ENCODE data around the gene CDH22. TPM values are rescaled to one million over a fixed set of nuclear protein-coding genes. Genes with fewer than 3 reads are reported as not detected.

CDH22 gene
- total RNA-seq, 1 donor from 2014 or later = 0.09 TPM

GRCh38 chr20:46206992-46207549 is 101.2 kb downstream of the CDH22 start:
- no peak for DNase-seq (ENCODE audit: low read depth, low spot score)
- Mint-ChIP-seq H3K4me3 (no peak overlapping the region), H3K27ac (ENCODE audit: unreplicated experiment) (no peak overlapping the region), H3K9me3 (no peaks in the 10 kb centered on the region), H3K4me1 (peaks cover 17% of the 10 kb centered on the region), H3K36me3 (ENCODE audit: low read depth) (no peaks in the 10 kb centered on the region), H3K27me3 (ENCODE audit: low read depth) (peaks cover 8% of the 10 kb centered on the region)
- no peak for TF ChIP-seq CTCF (conservative IDR thresholded peaks at IDR 0.05)

GRCh38 chr20:46206025-46206424 is 102.3 kb downstream of the CDH22 start:
- Mint-ChIP-seq H3K4me3 (no peak overlapping the region), H3K9me3 (no peaks in the 10 kb centered on the region), H3K27ac (ENCODE audit: unreplicated experiment) (no peak overlapping the region), H3K36me3 (ENCODE audit: low read depth) (no peaks in the 10 kb centered on the region), H3K4me1 (peaks cover 22% of the 10 kb centered on the region), H3K27me3 (ENCODE audit: low read depth) (peaks cover 8% of the 10 kb centered on the region)
- no peak for DNase-seq (ENCODE audit: low read depth, low spot score)
- TF ChIP-seq CTCF (conservative IDR thresholded peaks at IDR 0.05) = no peak

GRCh38 chr20:46205349-46205748 is 102.9 kb downstream of the CDH22 start:
- H3K36me3 Mint-ChIP-seq (ENCODE audit: low read depth) = no peaks in the 10 kb centered on the region
- H3K27me3 Mint-ChIP-seq (ENCODE audit: low read depth) = peaks cover 8% of the 10 kb centered on the region
- H3K4me3 Mint-ChIP-seq = no peak overlapping the region
- H3K9me3 Mint-ChIP-seq = no peaks in the 10 kb centered on the region
- peaks cover 22% of the 10 kb centered on the region for H3K4me1 Mint-ChIP-seq
- no peak for DNase-seq (ENCODE audit: low read depth, low spot score)
- no peak for TF ChIP-seq CTCF (conservative IDR thresholded peaks at IDR 0.05)
- H3K27ac Mint-ChIP-seq (ENCODE audit: unreplicated experiment) = no peak overlapping the region

DNA sequence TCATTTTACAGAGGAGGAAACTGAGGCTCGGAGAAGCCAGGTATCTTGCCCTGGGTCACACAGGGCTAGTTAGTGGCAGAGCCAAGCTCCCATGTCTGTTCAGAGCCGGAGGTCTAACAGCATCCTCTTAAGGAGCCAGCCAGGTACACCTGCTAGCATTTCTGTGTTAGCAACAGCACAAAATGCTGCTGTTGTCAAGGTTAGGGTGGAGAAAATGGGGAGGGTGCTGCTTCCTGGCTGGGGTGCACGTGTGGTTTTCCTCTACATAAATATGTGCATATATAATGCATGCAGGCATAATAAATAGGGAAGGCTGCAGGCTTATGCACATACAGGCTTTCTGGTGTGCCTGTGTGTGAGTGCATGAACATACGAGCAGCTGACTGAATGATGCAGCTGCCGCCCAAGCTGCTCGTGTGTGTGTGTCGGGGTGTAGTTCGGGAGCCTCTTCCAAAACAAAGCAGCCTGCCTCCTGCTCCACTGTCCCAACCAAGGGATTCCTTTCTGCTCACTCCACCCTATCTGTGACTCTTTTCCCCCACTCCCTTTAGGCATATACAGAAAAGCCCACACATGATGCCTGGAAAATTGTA is 103.6 kb downstream of the CDH22 start:
- Mint-ChIP-seq H3K27me3 (ENCODE audit: low read depth) (peaks cover 8% of the 10 kb centered on the region), H3K9me3 (no peaks in the 10 kb centered on the region), H3K27ac (ENCODE audit: unreplicated experiment) (no peak overlapping the region), H3K36me3 (ENCODE audit: low read depth) (no peaks in the 10 kb centered on the region), H3K4me1 (peaks cover 22% of the 10 kb centered on the region), H3K4me3 (no peak overlapping the region)
- TF ChIP-seq CTCF (conservative IDR thresholded peaks at IDR 0.05) = no peak
- no peak for DNase-seq (ENCODE audit: low read depth, low spot score)

DNA sequence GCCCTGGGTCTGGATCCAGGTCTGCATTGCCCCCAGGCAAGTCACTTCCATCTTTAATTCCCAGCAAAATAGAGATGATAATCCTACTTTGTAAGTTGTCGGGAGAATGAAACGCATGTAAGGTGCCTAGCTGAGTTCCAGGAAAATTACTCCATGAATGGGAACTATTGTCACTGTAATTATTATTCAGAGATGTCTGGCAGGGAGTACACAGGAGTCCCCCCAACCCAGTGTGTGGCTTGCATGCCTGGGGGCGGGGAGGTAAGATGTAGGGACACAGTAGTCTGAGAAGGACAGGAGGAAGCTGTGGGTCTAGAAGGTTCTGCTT is 104.8 kb downstream of the CDH22 start:
- no peak for DNase-seq (ENCODE audit: low read depth, low spot score)
- Mint-ChIP-seq H3K9me3 (no peaks in the 10 kb centered on the region), H3K4me1 (peaks cover 33% of the 10 kb centered on the region), H3K4me3 (no peak overlapping the region), H3K36me3 (ENCODE audit: low read depth) (no peaks in the 10 kb centered on the region), H3K27ac (ENCODE audit: unreplicated experiment) (peak overlapping the region; percentile 45), H3K27me3 (ENCODE audit: low read depth) (peaks cover 12% of the 10 kb centered on the region)
- TF ChIP-seq CTCF (conservative IDR thresholded peaks at IDR 0.05) = no peak

Data from neural crest cell (in vitro differentiated cells).